OCI-LY3 (cell line): ENCODE data around the gene MAP2K3.

Source experiments
- EZH2phosphoT487 ChIP-seq: fragments of 200-600 bp; shearing (Covaris generic); IDR thresholded peaks from 2 replicates; pipeline ENCODE4 v1.6.1; 2018; ENCODE audit warnings: antibody characterized with exemption, mixed run types, low read depth
- TF ChIP-seq, protein P1 (sequence below): fragments of 200-600, 300-600 bp; sonication (generic); IDR thresholded peaks from 2 replicates; pipeline ENCODE4 v1.5.1; 2014; ENCODE audit warnings: antibody characterized with exemption, low read length, low read depth

DNA sequence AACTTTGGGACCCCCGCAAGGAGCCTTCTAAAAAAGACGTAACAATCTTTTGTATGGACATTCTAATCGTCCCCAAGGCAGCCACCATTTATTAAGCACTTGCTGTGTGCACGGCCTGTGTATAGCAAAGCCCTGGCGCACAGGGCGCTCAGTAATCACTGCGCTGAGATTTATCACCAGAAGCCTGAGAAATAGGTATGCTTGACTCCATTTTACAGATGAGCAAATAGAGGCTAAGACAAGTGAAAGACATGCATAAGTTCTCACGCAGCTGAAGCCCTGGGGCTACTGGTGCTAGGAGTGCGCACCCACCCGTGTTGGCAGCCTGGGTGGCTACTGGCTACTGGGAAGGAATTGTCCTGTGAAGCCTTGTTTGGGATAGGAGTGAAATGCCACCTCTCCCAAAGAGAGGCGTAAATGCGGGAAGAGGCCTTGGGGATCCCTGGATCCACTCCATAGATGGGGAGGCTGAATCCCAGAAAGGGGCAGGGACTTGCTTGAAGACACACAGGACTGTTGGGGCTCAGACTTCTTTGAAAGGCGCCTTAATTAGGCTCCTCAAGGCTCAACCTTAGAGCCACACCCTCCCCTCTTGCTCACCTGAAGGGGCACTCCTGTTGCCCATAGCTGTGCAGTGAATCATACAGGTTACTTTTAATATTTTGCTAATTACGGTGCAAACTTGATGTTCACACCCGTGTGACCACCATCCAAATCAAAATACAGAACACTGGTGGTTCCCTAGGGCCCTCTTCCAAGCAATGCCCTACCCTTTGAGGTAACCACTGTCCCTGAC, 30.7 kb upstream of the MAP2K3 start:
- TF ChIP-seq, protein P1, sequence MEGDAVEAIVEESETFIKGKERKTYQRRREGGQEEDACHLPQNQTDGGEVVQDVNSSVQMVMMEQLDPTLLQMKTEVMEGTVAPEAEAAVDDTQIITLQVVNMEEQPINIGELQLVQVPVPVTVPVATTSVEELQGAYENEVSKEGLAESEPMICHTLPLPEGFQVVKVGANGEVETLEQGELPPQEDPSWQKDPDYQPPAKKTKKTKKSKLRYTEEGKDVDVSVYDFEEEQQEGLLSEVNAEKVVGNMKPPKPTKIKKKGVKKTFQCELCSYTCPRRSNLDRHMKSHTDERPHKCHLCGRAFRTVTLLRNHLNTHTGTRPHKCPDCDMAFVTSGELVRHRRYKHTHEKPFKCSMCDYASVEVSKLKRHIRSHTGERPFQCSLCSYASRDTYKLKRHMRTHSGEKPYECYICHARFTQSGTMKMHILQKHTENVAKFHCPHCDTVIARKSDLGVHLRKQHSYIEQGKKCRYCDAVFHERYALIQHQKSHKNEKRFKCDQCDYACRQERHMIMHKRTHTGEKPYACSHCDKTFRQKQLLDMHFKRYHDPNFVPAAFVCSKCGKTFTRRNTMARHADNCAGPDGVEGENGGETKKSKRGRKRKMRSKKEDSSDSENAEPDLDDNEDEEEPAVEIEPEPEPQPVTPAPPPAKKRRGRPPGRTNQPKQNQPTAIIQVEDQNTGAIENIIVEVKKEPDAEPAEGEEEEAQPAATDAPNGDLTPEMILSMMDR = no peak
- no peak for TF ChIP-seq EZH2phosphoT487
